Measurements from ENCODE around the gene RDH8.

The RDH8 gene

GRCh38 chr19:10043286-10043927, 30.1 kb downstream of the RDH8 start:
- no peak for DNase-seq

- DNase-seq, result no peak
Observed at GRCh38 chr19:10044390-10044789, 31.1 kb downstream of the RDH8 start.

DNA sequence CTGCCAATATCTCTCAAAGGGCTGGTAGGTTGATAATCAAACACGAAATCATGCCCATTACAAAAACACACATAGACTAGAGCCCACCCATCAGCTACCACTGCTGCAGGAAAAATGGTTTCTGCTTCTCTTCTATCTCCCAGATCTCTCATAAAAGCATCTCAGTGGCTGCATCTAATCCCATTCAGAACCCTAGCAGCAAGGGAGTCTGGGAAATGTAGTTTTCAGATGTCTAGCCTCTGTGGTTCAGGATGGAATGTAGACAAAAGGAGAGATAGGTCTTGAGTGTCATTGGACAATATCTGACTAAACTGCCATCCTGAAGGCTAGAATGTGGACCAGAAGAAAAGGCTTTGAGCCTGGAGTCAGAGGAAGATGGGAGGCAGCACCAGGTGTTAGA, 32.1 kb downstream of the RDH8 start:
- no peak for DNase-seq

- no peak for DNase-seq
Observed at GRCh38 chr19:10049626-10050025, 36.3 kb downstream of the RDH8 start.

GRCh38 chr19:10052602-10053360, 39.5 kb downstream of the RDH8 start:
- no peak for DNase-seq

DNA sequence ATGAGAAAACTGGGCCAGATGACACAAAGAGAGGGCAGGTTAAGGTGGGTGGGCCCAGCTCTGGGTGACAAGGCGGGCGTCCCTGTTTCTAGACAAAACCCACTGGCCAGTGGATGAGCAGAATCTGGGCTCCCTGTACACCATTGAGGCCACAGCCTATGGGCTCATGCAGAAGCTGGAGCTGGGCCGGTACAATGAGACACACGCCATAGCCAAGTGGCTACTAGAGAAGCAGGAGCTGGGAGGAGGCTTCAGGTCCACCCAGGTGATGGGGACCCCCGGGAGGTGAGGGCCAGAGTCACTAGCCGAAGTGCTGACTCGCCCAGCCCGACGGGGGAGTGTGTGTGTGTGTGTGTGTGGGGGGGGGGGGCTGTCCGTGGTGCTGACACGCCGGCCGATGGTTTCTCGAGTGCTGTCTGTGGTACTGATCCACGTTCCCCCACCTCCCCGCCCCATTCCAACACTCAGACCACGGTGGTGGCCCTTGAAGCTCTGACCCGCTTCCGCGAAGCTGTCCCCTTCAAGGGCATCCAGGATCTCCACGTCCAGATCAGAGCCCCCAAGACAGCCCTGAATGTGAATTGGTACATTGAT, 48.5 kb downstream of the RDH8 start:
- DNase-seq, result no peak

DNA sequence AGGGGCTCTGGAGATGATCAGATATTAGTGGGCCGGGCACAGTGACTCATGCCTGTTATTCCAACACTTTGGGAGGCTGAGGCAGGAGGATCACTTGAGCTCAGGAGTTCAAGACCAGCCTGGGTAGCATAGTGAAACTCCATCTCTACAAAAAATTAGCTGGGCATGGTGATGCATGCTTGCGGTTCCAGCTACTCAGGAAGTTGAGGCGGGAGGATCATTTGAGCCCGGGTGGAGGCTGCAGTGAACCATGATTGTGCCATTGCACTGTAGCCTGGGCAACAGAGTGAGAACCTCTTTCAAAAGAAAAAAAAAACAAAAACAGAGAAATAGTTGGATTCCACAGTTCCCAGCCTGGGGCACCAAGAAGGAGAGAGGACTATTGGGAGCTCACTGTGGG, 54.9 kb downstream of the RDH8 start:
- no peak for DNase-seq

- no peak for DNase-seq
Observed at GRCh38 chr19:10069046-10069445, 55.8 kb downstream of the RDH8 start.

- DNase-seq, result no peak
Observed at GRCh38 chr19:10070730-10071446, 57.6 kb downstream of the RDH8 start.
